ENCODE results near the gene SCARB1. TPM values are rescaled to one million over a fixed set of nuclear protein-coding genes. Genes with fewer than 3 reads are reported as not detected.
"Not testable (repeated sequence)": the region's sequence is repeated elsewhere in the genome, so short reads cannot be mapped to it uniquely, and the experiment has no call there.

SCARB1 gene
- total RNA-seq, 1 donor from 2014 or later, result 11.1 TPM

GRCh38 chr12:124884587-124885438, 21.1 kb upstream of the SCARB1 start:
- Histone ChIP-seq H3K4me1 (peaks cover 8% of the 10 kb centered on the region), H3K27me3 (ENCODE audit: low read depth) (no peaks in the 10 kb centered on the region), H3K4me3 (no peak overlapping the region), H3K27ac (replicated peaks) (no peak overlapping the region), H3K36me3 (no peaks in the 10 kb centered on the region), H3K9me3 (replicated peaks) (no peaks in the 10 kb centered on the region)
- intact Hi-C loops (cut with micrococcal nuclease), result no loop called here
- no peak for TF ChIP-seq CTCF (IDR thresholded peaks at IDR 0.05; ENCODE audit: borderline replicate concordance)
- DNase-seq, result no peak

GRCh38 chr12:124883263-124884130, 19.8 kb upstream of the SCARB1 start:
- H3K9me3 ChIP-seq (replicated peaks), result no peaks in the 10 kb centered on the region
- H3K4me3 ChIP-seq, result no peak overlapping the region
- H3K4me1 ChIP-seq, result peaks cover 5% of the 10 kb centered on the region
- H3K27me3 ChIP-seq (ENCODE audit: low read depth), result no peaks in the 10 kb centered on the region
- no peak for TF ChIP-seq CTCF (IDR thresholded peaks at IDR 0.05; ENCODE audit: borderline replicate concordance)
- H3K36me3 ChIP-seq, result no peaks in the 10 kb centered on the region
- DNase-seq, result no peak
- intact Hi-C loops (cut with micrococcal nuclease), result no loop called here
- H3K27ac ChIP-seq (replicated peaks), result no peak overlapping the region

- Histone ChIP-seq H3K27me3 (ENCODE audit: low read depth) (no peaks in the 10 kb centered on the region), H3K27ac (replicated peaks) (no peak overlapping the region), H3K9me3 (replicated peaks) (no peaks in the 10 kb centered on the region), H3K4me1 (no peaks in the 10 kb centered on the region), H3K4me3 (no peak overlapping the region), H3K36me3 (no peaks in the 10 kb centered on the region)
- TF ChIP-seq CTCF (IDR thresholded peaks at IDR 0.05; ENCODE audit: borderline replicate concordance), result no peak
- no peak for DNase-seq
- intact Hi-C loops (cut with micrococcal nuclease), result no loop called here
Observed at GRCh38 chr12:124881123-124881522, 17.5 kb upstream of the SCARB1 start.

- H3K4me3 ChIP-seq; intact Hi-C loops (cut with micrococcal nuclease); H3K27me3 ChIP-seq (ENCODE audit: low read depth); H3K36me3 ChIP-seq; H3K4me1 ChIP-seq; DNase-seq; H3K27ac ChIP-seq (replicated peaks); H3K9me3 ChIP-seq (replicated peaks): not testable (repeated sequence)
Observed at GRCh38 chr12:124880335-124880734, 16.7 kb upstream of the SCARB1 start.

GRCh38 chr12:124878795-124879516, 15.3 kb upstream of the SCARB1 start:
- H3K27me3 ChIP-seq (ENCODE audit: low read depth), result no peaks in the 10 kb centered on the region
- no peak overlapping the region for H3K27ac ChIP-seq (replicated peaks)
- no peak overlapping the region for H3K4me3 ChIP-seq
- H3K4me1 ChIP-seq, result no peaks in the 10 kb centered on the region
- no peaks in the 10 kb centered on the region for H3K36me3 ChIP-seq
- H3K9me3 ChIP-seq (replicated peaks), result no peaks in the 10 kb centered on the region
- intact Hi-C loops (cut with micrococcal nuclease), result no loop called here
- DNase-seq, result no peak
- no peak for TF ChIP-seq CTCF (IDR thresholded peaks at IDR 0.05; ENCODE audit: borderline replicate concordance)
